GM13977 (cell line): ENCODE results near the gene EVI2B.

Experiments
- DNase-seq: peaks from one replicate; pipeline ENCODE4 v3.0.0; 2012; ENCODE audit warnings: low spot score
- CTCF ChIP-seq: IDR thresholded peaks from 2 replicates; pipeline ENCODE4 v1.5.1; 2012; ENCODE audit warnings: mild to moderate bottlenecking, control low read depth; ENCODE audit not compliant: insufficient read depth; ENCODE audit errors: extremely low read depth, missing control alignments
- in situ Hi-C: fragments of 300-500 bp; cut with MboI; formaldehyde crosslinking; loops from one replicate; pipeline ENCODE4 v1.12.0; 2022; ENCODE audit warnings: low sequenced_read_pairs, low pct_unique_long_range_greater_than_20kb, mixed read lengths, inconsistent platforms; ENCODE audit not compliant: unreplicated experiment

Gene EVI2B

GRCh38 chr17:31339906-31340661 lies 26.2 kb upstream of the EVI2B start:
- no peak for DNase-seq
- TF ChIP-seq CTCF = no peak
- in situ Hi-C loops = no loop called here

GRCh38 chr17:31329221-31329620 lies 15.4 kb upstream of the EVI2B start:
- no peak for TF ChIP-seq CTCF
- in situ Hi-C loops = loop anchor here (10.0 kb wide), 1 partner anchor 64 kb away; no protein-coding TSS in a partner anchor
- DNase-seq = no peak

DNA sequence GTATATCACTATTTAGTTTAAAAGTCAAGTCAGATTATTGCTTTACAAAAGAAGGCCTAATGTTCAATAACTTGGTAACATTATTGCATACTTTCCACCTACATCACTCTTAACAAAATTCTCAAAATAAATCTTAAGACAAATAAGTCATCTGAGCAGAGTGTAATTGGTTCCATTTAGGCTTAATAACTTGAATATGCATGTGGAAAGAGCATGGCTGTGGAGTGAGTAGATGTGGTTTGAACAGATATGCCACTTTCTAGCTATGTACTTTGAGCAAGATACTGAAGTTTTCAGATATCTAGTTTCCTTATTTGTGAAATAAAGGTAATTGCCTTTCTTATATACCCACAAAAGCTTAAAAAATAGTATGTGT lies 14.3 kb upstream of the EVI2B start:
- no peak for DNase-seq
- TF ChIP-seq CTCF = no peak
- in situ Hi-C loops = loop anchor here (10.0 kb wide), 1 partner anchor 63 kb away; no protein-coding TSS in a partner anchor

GRCh38 chr17:31327534-31328159 lies 13.8 kb upstream of the EVI2B start:
- no peak for TF ChIP-seq CTCF
- in situ Hi-C loops = loop anchor here (10.0 kb wide), 1 partner anchor 63 kb away; no protein-coding TSS in a partner anchor
- DNase-seq = no peak

- TF ChIP-seq CTCF = no peak
- in situ Hi-C loops = loop anchor here (10.0 kb wide), 1 partner anchor 59 kb away; no protein-coding TSS in a partner anchor
- no peak for DNase-seq
These were observed 9.7 kb upstream of the EVI2B start for GRCh38 chr17:31323551-31323950.

GRCh38 chr17:31321966-31322365 lies 8.1 kb upstream of the EVI2B start:
- in situ Hi-C loops = loop anchor here (10.0 kb wide), 1 partner anchor 57 kb away; no protein-coding TSS in a partner anchor
- no peak for DNase-seq
- TF ChIP-seq CTCF = no peak
